ENCODE results near the gene SLC5A10.
"Not testable (repeated sequence)": the region's sequence is repeated elsewhere in the genome, so short reads cannot be mapped to it uniquely, and the experiment has no call there.

SLC5A10 gene

DNA sequence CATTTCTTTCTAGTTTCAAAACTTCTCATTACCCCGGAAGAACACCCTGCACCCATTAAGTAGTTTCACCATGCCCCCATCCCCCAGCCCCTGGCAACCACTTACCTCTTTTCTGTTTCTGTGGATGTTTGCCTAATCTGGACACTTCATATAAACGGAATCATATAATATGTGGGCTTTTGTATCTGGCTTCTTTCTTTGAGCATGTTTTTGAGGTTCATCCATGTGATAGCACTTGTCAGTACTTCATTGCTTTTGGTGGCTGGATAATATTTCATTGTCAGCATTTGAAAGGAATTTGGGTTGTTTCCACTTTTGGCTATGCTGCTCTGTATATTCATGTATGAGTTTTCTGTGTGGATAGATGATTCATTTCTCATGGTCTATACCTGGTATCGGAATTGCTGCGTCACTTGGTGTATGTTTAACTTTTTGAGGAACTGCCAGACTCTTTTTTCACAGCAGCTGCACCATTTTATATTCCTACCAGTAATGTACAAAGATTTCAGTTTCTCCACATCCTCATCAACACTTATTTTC lies 30.0 kb upstream of the SLC5A10 start:
- Histone ChIP-seq H3K36me3 (peaks cover 10 to 21% (median 12%) of the 10 kb centered on the region in 3 donors), H3K4me3 (no peak overlapping the region), H3K27ac (peak overlapping the region in 1 of 2 donors; percentile 45), H3K9me3 (no peaks in the 10 kb centered on the region), H3K27me3 (no peaks in the 10 kb centered on the region), H3K4me1 (peaks cover 0 to 20% (median 4%) of the 10 kb centered on the region in 4 donors)
- DNase-seq, result no peak
- intact Hi-C loops (cut with DNase I; ENCODE audit: low total_unique reads), result no loop called here
- TF ChIP-seq, protein P1, sequence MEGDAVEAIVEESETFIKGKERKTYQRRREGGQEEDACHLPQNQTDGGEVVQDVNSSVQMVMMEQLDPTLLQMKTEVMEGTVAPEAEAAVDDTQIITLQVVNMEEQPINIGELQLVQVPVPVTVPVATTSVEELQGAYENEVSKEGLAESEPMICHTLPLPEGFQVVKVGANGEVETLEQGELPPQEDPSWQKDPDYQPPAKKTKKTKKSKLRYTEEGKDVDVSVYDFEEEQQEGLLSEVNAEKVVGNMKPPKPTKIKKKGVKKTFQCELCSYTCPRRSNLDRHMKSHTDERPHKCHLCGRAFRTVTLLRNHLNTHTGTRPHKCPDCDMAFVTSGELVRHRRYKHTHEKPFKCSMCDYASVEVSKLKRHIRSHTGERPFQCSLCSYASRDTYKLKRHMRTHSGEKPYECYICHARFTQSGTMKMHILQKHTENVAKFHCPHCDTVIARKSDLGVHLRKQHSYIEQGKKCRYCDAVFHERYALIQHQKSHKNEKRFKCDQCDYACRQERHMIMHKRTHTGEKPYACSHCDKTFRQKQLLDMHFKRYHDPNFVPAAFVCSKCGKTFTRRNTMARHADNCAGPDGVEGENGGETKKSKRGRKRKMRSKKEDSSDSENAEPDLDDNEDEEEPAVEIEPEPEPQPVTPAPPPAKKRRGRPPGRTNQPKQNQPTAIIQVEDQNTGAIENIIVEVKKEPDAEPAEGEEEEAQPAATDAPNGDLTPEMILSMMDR (IDR thresholded peaks at IDR 0.05), result no peak

DNA sequence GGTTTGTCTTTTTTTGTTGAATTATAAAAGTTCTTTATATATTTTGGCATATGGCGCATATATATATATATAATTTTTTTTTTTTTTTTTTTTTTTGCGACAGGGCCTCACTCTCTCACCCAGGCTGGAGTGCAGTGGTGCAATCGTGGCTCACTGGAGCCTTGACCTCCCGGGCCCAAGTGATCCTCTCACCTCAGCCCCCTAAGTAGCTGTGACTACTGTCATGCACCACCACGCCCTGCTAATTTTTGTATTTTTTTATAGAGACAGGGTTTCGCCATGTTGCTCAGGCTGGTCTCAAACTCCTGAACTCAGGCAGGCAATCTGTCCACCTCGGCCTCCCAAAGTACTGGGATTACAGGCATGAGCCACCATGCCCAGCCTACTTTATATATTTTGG lies 29.4 kb upstream of the SLC5A10 start:
- H3K4me3 ChIP-seq; intact Hi-C loops (cut with DNase I; ENCODE audit: low total_unique reads); H3K27ac ChIP-seq; H3K9me3 ChIP-seq; H3K27me3 ChIP-seq; DNase-seq: not testable (repeated sequence)
- peaks cover 9 to 19% (median 12%) of the 10 kb centered on the region in 3 donors for H3K36me3 ChIP-seq
- peaks cover 0 to 20% (median 4%) of the 10 kb centered on the region in 4 donors for H3K4me1 ChIP-seq

DNA sequence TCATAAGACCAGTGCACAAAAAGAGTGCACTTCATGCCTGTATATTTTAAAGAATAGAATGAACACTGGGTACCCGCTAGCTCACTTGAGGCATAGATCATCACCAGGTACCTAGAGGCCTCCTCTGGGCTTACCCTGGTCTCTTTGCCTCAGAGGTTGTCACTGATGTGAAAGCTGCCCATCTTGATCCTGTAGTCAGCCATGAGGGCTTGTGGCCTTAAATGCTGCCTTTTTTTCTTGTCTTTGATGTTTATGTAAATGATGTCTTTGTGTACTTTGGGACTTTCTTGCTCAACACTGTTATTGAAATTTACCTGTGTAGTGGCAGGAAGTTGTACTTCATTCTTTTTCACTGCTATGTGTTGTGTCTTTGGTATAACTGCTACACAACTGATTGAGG lies 26.8 kb upstream of the SLC5A10 start:
- Histone ChIP-seq H3K36me3 (peaks cover 18 to 29% (median 21%) of the 10 kb centered on the region in 3 donors), H3K4me1 (peaks cover 0 to 20% (median 4%) of the 10 kb centered on the region in 4 donors), H3K9me3 (no peaks in the 10 kb centered on the region), H3K27me3 (no peaks in the 10 kb centered on the region), H3K27ac (no peak overlapping the region), H3K4me3 (no peak overlapping the region)
- DNase-seq, result no peak
- intact Hi-C loops (cut with DNase I; ENCODE audit: low total_unique reads), result no loop called here
- TF ChIP-seq, protein P1 (IDR thresholded peaks at IDR 0.05), result no peak

DNA sequence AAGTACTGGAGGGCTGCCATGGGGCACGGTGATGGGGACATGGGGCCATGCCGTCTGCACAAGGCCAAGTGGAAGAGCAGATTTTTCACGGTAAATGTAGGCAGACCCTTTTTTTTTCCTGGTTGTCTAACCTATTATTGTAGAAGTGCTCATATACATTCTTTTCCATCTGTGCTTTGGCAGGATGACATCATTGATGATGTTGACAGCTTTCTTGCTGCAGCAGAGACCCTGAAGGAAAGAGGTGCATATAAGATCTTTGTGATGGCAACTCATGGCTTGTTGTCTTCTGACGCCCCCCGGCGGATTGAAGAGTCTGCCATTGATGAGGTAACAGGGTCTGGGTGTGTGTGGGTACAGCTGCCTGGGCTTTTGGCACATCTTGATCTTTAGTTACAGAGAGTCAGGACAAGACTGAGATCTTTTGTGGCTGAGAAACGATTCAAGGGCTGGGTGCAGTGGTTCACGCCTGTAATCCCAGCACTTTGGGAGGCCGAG lies 23.3 kb upstream of the SLC5A10 start:
- H3K36me3 ChIP-seq, result peaks cover 33 to 42% (median 33%) of the 10 kb centered on the region in 3 donors
- no peak overlapping the region for H3K27ac ChIP-seq
- intact Hi-C loops (cut with DNase I; ENCODE audit: low total_unique reads), result no loop called here
- H3K27me3 ChIP-seq, result no peaks in the 10 kb centered on the region
- no peak for DNase-seq
- peaks cover 0 to 5% (median 0%) of the 10 kb centered on the region in 4 donors for H3K4me1 ChIP-seq
- H3K9me3 ChIP-seq, result no peaks in the 10 kb centered on the region
- TF ChIP-seq, protein P1 (IDR thresholded peaks at IDR 0.05), result no peak
- H3K4me3 ChIP-seq, result no peak overlapping the region

DNA sequence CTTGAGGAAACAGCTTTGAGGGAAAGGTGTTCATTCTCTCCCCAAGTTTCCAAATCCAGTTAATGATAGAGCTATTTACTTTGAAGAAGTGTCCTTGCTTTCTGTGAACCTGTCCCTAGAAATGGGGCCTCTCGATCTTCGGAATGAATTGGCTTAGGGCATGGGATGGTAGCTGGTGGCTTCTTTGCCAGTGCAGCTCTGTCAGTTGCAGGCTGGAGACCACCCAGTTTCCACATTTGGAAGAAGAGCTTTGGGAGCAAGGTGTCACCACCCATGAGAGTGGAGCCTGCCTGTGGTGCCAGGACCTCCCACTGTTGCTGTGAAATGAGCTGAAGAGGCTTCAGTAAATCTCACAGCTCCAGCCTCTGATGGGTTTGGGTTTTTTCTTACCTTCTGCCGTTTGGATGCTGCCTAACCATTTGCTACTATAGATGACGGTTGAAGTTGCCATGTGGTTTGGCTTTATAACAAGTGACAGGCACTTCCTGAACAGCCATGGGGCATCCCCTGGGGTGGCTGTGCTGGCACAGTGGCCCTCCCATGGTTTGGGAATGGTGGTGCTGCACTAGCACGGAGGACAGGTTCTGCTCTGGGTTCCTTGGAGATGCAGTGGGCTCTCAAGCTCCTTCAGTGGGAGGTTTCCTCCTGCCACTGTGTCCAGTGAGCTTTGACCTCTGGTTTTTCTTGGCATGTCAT lies 19.5 kb upstream of the SLC5A10 start:
- no peak overlapping the region for H3K4me3 ChIP-seq
- H3K9me3 ChIP-seq, result no peaks in the 10 kb centered on the region
- TF ChIP-seq, protein P1 (IDR thresholded peaks at IDR 0.05), result no peak
- H3K27ac ChIP-seq, result no peak overlapping the region
- peaks cover 0 to 5% (median 0%) of the 10 kb centered on the region in 4 donors for H3K4me1 ChIP-seq
- peaks cover 0 to 2% of the 10 kb centered on the region in 2 donors for H3K27me3 ChIP-seq
- intact Hi-C loops (cut with DNase I; ENCODE audit: low total_unique reads), result no loop called here
- no peak for DNase-seq
- H3K36me3 ChIP-seq, result peaks cover 30 to 33% (median 33%) of the 10 kb centered on the region in 3 donors

Data from tibial artery (tissue), 4 donors.